H9 (cell line): ENCODE data around the gene STAC. TPM values are rescaled to one million over a fixed set of nuclear protein-coding genes. Genes with fewer than 3 reads are reported as not detected.

Source experiments
- DNase-seq: peaks from one replicate; pipeline ENCODE4 v3.0.0-alpha.2; 2017
- H2AFZ ChIP-seq: one replicate; pipeline ENCODE4 v1.6.1; 2013; ENCODE audit warnings: mild to moderate bottlenecking, low read length, control low read depth, moderate library complexity
- H2AK5ac ChIP-seq: 2 replicates; pipeline ENCODE4 v1.6.1; 2013; ENCODE audit warnings: low read length, control low read depth, mixed read lengths; ENCODE audit not compliant: insufficient read length
- H2BK120ac ChIP-seq: one replicate; pipeline ENCODE4 v1.6.1; 2013; ENCODE audit warnings: low read depth, mild to moderate bottlenecking, low read length, control low read depth, inconsistent platforms; ENCODE audit not compliant: poor library complexity, severe bottlenecking
- H2BK12ac ChIP-seq: 2 replicates; pipeline ENCODE4 v1.6.1; 2013; ENCODE audit warnings: low read length, control low read depth, mixed read lengths, low read depth; ENCODE audit not compliant: insufficient read length
- H2BK15ac ChIP-seq: 2 replicates; pipeline ENCODE4 v1.6.1; 2013; ENCODE audit warnings: low read depth, low read length, control low read depth
- H2BK20ac ChIP-seq: one replicate; pipeline ENCODE4 v1.6.1; 2013; ENCODE audit warnings: low read depth, mild to moderate bottlenecking, low read length, control low read depth, inconsistent platforms; ENCODE audit not compliant: poor library complexity, severe bottlenecking
- H2BK5ac ChIP-seq: 2 replicates; pipeline ENCODE4 v1.6.1; 2013; ENCODE audit warnings: low read length, control low read depth, mixed read lengths; ENCODE audit not compliant: insufficient read length
- H3K14ac ChIP-seq: 2 replicates; pipeline ENCODE4 v1.6.1; 2013; ENCODE audit warnings: low read length, control low read depth; ENCODE audit not compliant: insufficient read depth
- H3K18ac ChIP-seq: 2 replicates; pipeline ENCODE4 v1.6.1; 2013; ENCODE audit warnings: low read depth, mild to moderate bottlenecking, mixed read lengths, low read length, control low read depth; ENCODE audit not compliant: insufficient read length
- H3K23ac ChIP-seq: 2 replicates; pipeline ENCODE4 v1.6.1; 2013; ENCODE audit warnings: low read length, control low read depth, mixed read lengths, low read depth; ENCODE audit not compliant: insufficient read length
- H3K23me2 ChIP-seq: 2 replicates; pipeline ENCODE4 v1.6.1; 2013; ENCODE audit warnings: low read depth, mild to moderate bottlenecking, mixed read lengths, low read length, control low read depth; ENCODE audit not compliant: insufficient read length, poor library complexity, severe bottlenecking
- H3K27ac ChIP-seq: 2 replicates; pipeline ENCODE4 v1.5.1; 2013; ENCODE audit warnings: low read length, control low read depth, mixed read lengths, low read depth; ENCODE audit not compliant: insufficient read length
- H3K27me3 ChIP-seq: 2 replicates; pipeline ENCODE4 v1.6.1; 2013; ENCODE audit warnings: low read length, control low read depth, inconsistent platforms; ENCODE audit not compliant: insufficient read depth
- H3K4ac ChIP-seq: 2 replicates; pipeline ENCODE4 v1.6.1; 2013; ENCODE audit warnings: low read depth, mild to moderate bottlenecking, control low read depth, inconsistent platforms, low read length, moderate library complexity
- H3K4me1 ChIP-seq: 2 replicates; pipeline ENCODE4 v1.6.1; 2013; ENCODE audit warnings: low read length, control low read depth, inconsistent platforms; ENCODE audit not compliant: insufficient read depth
- H3K4me2 ChIP-seq: 2 replicates; pipeline ENCODE4 v1.6.1; 2013; ENCODE audit warnings: low read length, control low read depth, mixed read lengths; ENCODE audit not compliant: insufficient read length, insufficient read depth
- H3K56ac ChIP-seq: 2 replicates; pipeline ENCODE4 v1.6.1; 2013; ENCODE audit warnings: low read depth, mild to moderate bottlenecking, mixed read lengths, low read length, control low read depth; ENCODE audit not compliant: insufficient read length
- H3K79me1 ChIP-seq: 2 replicates; pipeline ENCODE4 v1.6.1; 2013; ENCODE audit warnings: low read depth, mild to moderate bottlenecking, moderate library complexity, low read length, control low read depth, inconsistent platforms; ENCODE audit not compliant: insufficient read depth, poor library complexity, severe bottlenecking
- H3K79me2 ChIP-seq: 2 replicates; pipeline ENCODE4 v1.6.1; 2013; ENCODE audit warnings: low read length, control low read depth, inconsistent platforms; ENCODE audit not compliant: insufficient read depth
- H3K9ac ChIP-seq: 2 replicates; pipeline ENCODE4 v1.6.1; 2013; ENCODE audit warnings: low read length, control low read depth, mixed read lengths; ENCODE audit not compliant: insufficient read length; ENCODE audit errors: extremely low read depth
- H3K9me3 ChIP-seq: one replicate; pipeline ENCODE4 v1.6.1; 2013; ENCODE audit warnings: low read depth, low read length, inconsistent platforms; ENCODE audit not compliant: control insufficient read depth
- H3T11ph ChIP-seq: one replicate; pipeline ENCODE4 v1.6.1; 2013; ENCODE audit warnings: mild to moderate bottlenecking, low read length, control low read depth, inconsistent platforms
- H4K20me1 ChIP-seq: one replicate; pipeline ENCODE4 v1.6.1; 2013; ENCODE audit not compliant: control insufficient read depth, insufficient read length, insufficient read depth
- H4K5ac ChIP-seq: 2 replicates; pipeline ENCODE4 v1.6.1; 2013; ENCODE audit warnings: low read depth, mild to moderate bottlenecking, mixed read lengths, low read length, control low read depth; ENCODE audit not compliant: insufficient read length
- H4K8ac ChIP-seq: replicated peaks from 2 replicates; pipeline ENCODE4 v1.6.1; 2013; ENCODE audit warnings: low read length, control low read depth, mixed read lengths, low read depth; ENCODE audit not compliant: insufficient read length
- H4K91ac ChIP-seq: 2 replicates; pipeline ENCODE4 v1.6.1; 2013; ENCODE audit warnings: low read depth, mild to moderate bottlenecking, moderate library complexity, mixed read lengths, low read length, control low read depth; ENCODE audit not compliant: insufficient read length
- H3K27ac Mint-ChIP-seq, 3 experiments: 2 replicates in 2 of 3; 3 replicates in 1 of 3; pipeline ENCODE4 v1.8.0; 2020 to 2021; ENCODE audit warnings: mixed read lengths in 3 of 3, mild to moderate bottlenecking in 1 of 3, moderate library complexity in 1 of 3
- H3K27me3 Mint-ChIP-seq: 2 replicates; pipeline ENCODE4 v1.8.0; 2021; ENCODE audit warnings: low read depth, mild to moderate bottlenecking, moderate library complexity, mixed read lengths
- H3K36me3 Mint-ChIP-seq, 3 experiments: 2 replicates in 2 of 3; 3 replicates in 1 of 3; pipeline ENCODE4 v1.8.0; 2020 to 2021; ENCODE audit warnings: low read depth in 3 of 3, mixed read lengths in 3 of 3; ENCODE audit not compliant: insufficient read depth in 1 of 3
- H3K4me1 Mint-ChIP-seq, 2 experiments: 2 replicates each; pipeline ENCODE4 v1.8.0; 2020; ENCODE audit warnings: mixed read lengths in 2 of 2
- H3K4me3 Mint-ChIP-seq, 2 experiments: 2 replicates in 1 of 2; 3 replicates in 1 of 2; pipeline ENCODE4 v1.8.0; 2020 to 2021; ENCODE audit warnings: mild to moderate bottlenecking in 2 of 2, mixed read lengths in 2 of 2, moderate library complexity in 1 of 2
- H3K9me3 Mint-ChIP-seq, 2 experiments: 2 replicates in 1 of 2; 3 replicates in 1 of 2; pipeline ENCODE4 v1.8.0; 2020; ENCODE audit warnings: mild to moderate bottlenecking in 2 of 2, mixed read lengths in 2 of 2, moderate library complexity in 1 of 2
- CTCF ChIP-seq: fragments of 200-600 bp; sonication (generic); conservative IDR thresholded peaks from 3 replicates; pipeline ENCODE4 v1.8.0; 2021; ENCODE audit warnings: antibody characterized with exemption, mild to moderate bottlenecking
- WGBS: extraction: QIAGEN DNeasy Blood & Tissue Kit; methylation state at CpG from one replicate; pipeline ENCODE4 v1.1.7; 2013; ENCODE audit warnings: missing lambda C conversion rate, low lambda C conversion rate, mixed read lengths; ENCODE audit not compliant: insufficient read length; ENCODE audit errors: extremely low coverage; 5-methylcytosine and 5-hydroxymethylcytosine counted together
- total RNA-seq: library from RNA; stranded (reverse); gene quantifications from 2 replicates; pipeline ENCODE4 v1.2.1, GENCODE V29; 2021

STAC gene
- total RNA-seq, 1 experiment from 2014 or later = 3.0 TPM

DNA sequence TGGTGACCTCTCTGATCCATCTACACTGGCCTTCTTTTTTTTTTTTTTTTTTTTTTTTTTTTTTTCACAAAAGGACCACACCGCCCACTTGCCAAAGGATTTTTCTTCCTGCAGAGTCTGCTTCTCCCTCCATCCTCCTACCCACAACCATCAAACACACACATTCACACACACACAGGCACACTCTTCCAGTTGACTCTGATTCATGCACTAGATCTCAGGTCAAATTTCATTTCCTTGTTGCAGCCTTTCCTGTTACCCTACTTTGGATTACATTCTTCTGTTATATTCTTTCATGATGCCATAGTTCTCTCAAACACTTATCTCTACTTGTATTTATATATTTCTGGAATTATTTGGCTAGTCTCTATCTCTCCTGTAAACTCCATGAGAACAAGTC lies 133.9 kb downstream of the STAC start:
- Mint-ChIP-seq H3K4me3 (no peak overlapping the region), H3K27ac (no peak overlapping the region), H3K4me1 (peaks cover 6 to 9% of the 10 kb centered on the region in 2 experiments), H3K36me3 (peaks cover 10 to 12% (median 10%) of the 10 kb centered on the region in 3 experiments; a peak in 5 of 7 replicates), H3K9me3 (peaks cover 0 to 3% of the 10 kb centered on the region in 2 experiments; a peak in 1 of 5 replicates), H3K27me3 (no peaks in the 10 kb centered on the region)
- Histone ChIP-seq H3K23ac (no peak overlapping the region), H4K91ac (no peak overlapping the region), H3K9ac (no peak overlapping the region), H3K4ac (no peak overlapping the region), H2BK5ac (no peak overlapping the region), H2BK15ac (no peak overlapping the region), H3T11ph (no peak overlapping the region), H3K79me2 (no peaks in the 10 kb centered on the region), H2BK120ac (no peak overlapping the region), H3K4me2 (no peak overlapping the region), H2BK12ac (no peak overlapping the region), H3K27me3 (no peaks in the 10 kb centered on the region), H4K5ac (no peak overlapping the region), H2AK5ac (no peak overlapping the region), H3K79me1 (no peaks in the 10 kb centered on the region), H3K9me3 (no peaks in the 10 kb centered on the region), H4K8ac (no peak overlapping the region), H3K56ac (no peak overlapping the region), H2BK20ac (no peak overlapping the region), H4K20me1 (no peaks in the 10 kb centered on the region), H3K27ac (no peak overlapping the region), H3K4me1 (no peaks in the 10 kb centered on the region), H3K18ac (no peak overlapping the region), H3K23me2 (no peaks in the 10 kb centered on the region), H2AFZ (no peak overlapping the region), H3K14ac (no peak overlapping the region)
- WGBS = no CpG with 5 or more reads among the region's 1 CpG
- no peak for TF ChIP-seq CTCF
- DNase-seq = no peak
